Kasumi-1 (cell line): ENCODE data around the gene PI4K2A.
"Not testable (repeated sequence)": the region's sequence is repeated elsewhere in the genome, so short reads cannot be mapped to it uniquely, and the experiment has no call there.

Source experiments
- DNase-seq, 2 experiments: peaks; one replicate each; lab custom pipeline; 2025; lab: John Stamatoyannopoulos, UW

The PI4K2A gene

GRCh38 chr10:97632949-97633884 lies 7.3 kb upstream of the PI4K2A start, which contains the start of gene MORN4:
TSS of gene MORN4 (minus strand) at chr10:97633500. CDS start at chr10:97619653, 13,847 bp downstream.
- DNase-seq, result no peak

- DNase-seq, result no peak
These were observed 6.5 kb upstream of the PI4K2A start for GRCh38 chr10:97633921-97634320.

- no peak for DNase-seq
These were observed 4.9 kb upstream of the PI4K2A start for GRCh38 chr10:97635577-97635976.

- not testable (repeated sequence) for DNase-seq
These were observed 1.4 kb upstream of the PI4K2A start for GRCh38 chr10:97639090-97639489.

- no peak for DNase-seq
These were observed 669 bp downstream of the PI4K2A start for GRCh38 chr10:97640868-97641811.

- DNase-seq, result not testable (repeated sequence)
These were observed 2.1 kb downstream of the PI4K2A start for GRCh38 chr10:97642471-97643159.

- DNase-seq, result no peak
These were observed 3.0 kb downstream of the PI4K2A start for GRCh38 chr10:97643441-97643985.

GRCh38 chr10:97644936-97645335 lies 4.5 kb downstream of the PI4K2A start:
- DNase-seq, result no peak

- DNase-seq, result no peak
These were observed 7.1 kb downstream of the PI4K2A start for GRCh38 chr10:97647556-97647955.

GRCh38 chr10:97648562-97649404 lies 8.3 kb downstream of the PI4K2A start:
- peak; percentile 65 to 69 for DNase-seq

- not testable (repeated sequence) for DNase-seq
These were observed 8.9 kb downstream of the PI4K2A start for GRCh38 chr10:97649405-97649750.

GRCh38 chr10:97650726-97651125 lies 10.3 kb downstream of the PI4K2A start:
- no peak for DNase-seq

GRCh38 chr10:97651773-97652172 lies 11.3 kb downstream of the PI4K2A start:
- no peak for DNase-seq

- no peak for DNase-seq
These were observed 16.3 kb downstream of the PI4K2A start for GRCh38 chr10:97656777-97657176.

- no peak for DNase-seq
These were observed 19.1 kb downstream of the PI4K2A start for GRCh38 chr10:97659589-97659988.

GRCh38 chr10:97664282-97664850 lies 23.9 kb downstream of the PI4K2A start:
- no peak for DNase-seq

GRCh38 chr10:97666992-97667391 lies 26.5 kb downstream of the PI4K2A start:
- no peak for DNase-seq

- DNase-seq, result no peak
These were observed 27.0 kb downstream of the PI4K2A start for GRCh38 chr10:97667463-97667862.

GRCh38 chr10:97669571-97669970 lies 29.1 kb downstream of the PI4K2A start:
- no peak for DNase-seq
